GM19463 (cell line): ENCODE measurements around the gene PPP1R13L.
"Not testable (repeated sequence)": the region's sequence is repeated elsewhere in the genome, so short reads cannot be mapped to it uniquely, and the experiment has no call there.

Source experiments
- ATAC-seq: cut with Tn5 transposase; IDR thresholded peaks from one replicate; pipeline ENCODE4 v1.9.1; 2021; ENCODE audit warnings: mild to moderate bottlenecking, moderate library complexity; ENCODE audit not compliant: unreplicated experiment

Gene PPP1R13L

GRCh38 chr19:45408121-45408520 lies 3.3 kb upstream of the PPP1R13L start:
- ATAC-seq: no peak

- not testable (repeated sequence) for ATAC-seq
Measured at GRCh38 chr19:45407585-45407984, 2.7 kb upstream of the PPP1R13L start.

GRCh38 chr19:45407091-45407375 lies 2.2 kb upstream of the PPP1R13L start:
- ATAC-seq: no peak

GRCh38 chr19:45406226-45407090 lies 1.6 kb upstream of the PPP1R13L start, which contains the start of gene POLR1G:
Gene POLR1G, plus strand, starts transcription at chr19:45406644. Its CDS starts 53 bp downstream, at chr19:45406697.
- ATAC-seq: peak; percentile 59

- ATAC-seq: peak; percentile 44
Measured at GRCh38 chr19:45405435-45406225, 761 bp upstream of the PPP1R13L start.

- no peak for ATAC-seq
Measured at GRCh38 chr19:45403781-45404556, 900 bp downstream of the PPP1R13L start.

GRCh38 chr19:45403272-45403671 lies 1.6 kb downstream of the PPP1R13L start:
- no peak for ATAC-seq

- ATAC-seq: no peak
Measured at GRCh38 chr19:45402298-45403061, 2.4 kb downstream of the PPP1R13L start.

- ATAC-seq: no peak
Measured at GRCh38 chr19:45401815-45402214, 3.1 kb downstream of the PPP1R13L start.

GRCh38 chr19:45400192-45400591 lies 4.7 kb downstream of the PPP1R13L start:
- no peak for ATAC-seq

- ATAC-seq: no peak
Measured at GRCh38 chr19:45395821-45396617, 8.8 kb downstream of the PPP1R13L start.

GRCh38 chr19:45391871-45392665 lies 12.8 kb downstream of the PPP1R13L start:
- ATAC-seq: no peak

GRCh38 chr19:45391346-45391745 lies 13.5 kb downstream of the PPP1R13L start:
- no peak for ATAC-seq

GRCh38 chr19:45385392-45386221 lies 19.3 kb downstream of the PPP1R13L start:
- ATAC-seq: no peak

GRCh38 chr19:45382426-45382825 lies 22.4 kb downstream of the PPP1R13L start:
- ATAC-seq: no peak

- no peak for ATAC-seq
Measured at GRCh38 chr19:45380107-45380506, 24.8 kb downstream of the PPP1R13L start.

- no peak for ATAC-seq
Measured at GRCh38 chr19:45376045-45376724, 28.7 kb downstream of the PPP1R13L start.
